HepG2 (cell line): ENCODE data around the gene AKAP1. TPM values are rescaled to one million over a fixed set of nuclear protein-coding genes. Genes with fewer than 3 reads are reported as not detected.

Experiments used
- ATAC-seq: fragments of 200-7000 bp; cut with Tn5 transposase; 3 replicates; pipeline ENCODE4 v1.9.1; 2020; ENCODE audit warnings: mild to moderate bottlenecking, moderate library complexity
- BruUV-seq: library from RNA; stranded (reverse); fragments of 400-500 nt; replicated peaks from 2 replicates; lab custom pipeline; 2021; lab: Mats Ljungman, UMichigan
- CTCF ChIA-PET: fragments of 300-600 bp; formaldehyde crosslinking; extraction: SDS; loops from one replicate; lab custom pipeline; 2021; ENCODE audit warnings: low total read pairs, inconsistent platforms, low intra/inter-chr PET ratio; lab: Yijun Ruan, JAX
- POLR2A ChIA-PET: fragments of 350-600 bp; sonication (Branson Sonifier 250); formaldehyde crosslinking; loops from one replicate; lab custom pipeline; 2020; ENCODE audit warnings: antibody characterized with exemption, inconsistent platforms; lab: Yijun Ruan, JAX
- DNase-seq: peaks from one replicate; pipeline ENCODE4 v3.0.0-alpha.2; 2015; ENCODE audit warnings: low spot score
- FAIRE-seq: peaks from 3 replicates; lab custom pipeline; 2011; peaks lifted over from hg19 to GRCh38; lab: Jason Lieb, UNC
- H2AFZ ChIP-seq: one replicate; pipeline ENCODE4 v1.6.1; 2011; ENCODE audit warnings: low read length, inconsistent platforms
- H3K27ac ChIP-seq: fragments of 300-600 bp; 3 replicates; pipeline ENCODE4 v1.8.0; 2011; ENCODE audit warnings: mixed run types, mild to moderate bottlenecking, mixed read lengths, low read length, inconsistent platforms; ENCODE audit not compliant: insufficient read depth; ENCODE audit errors: extremely low read length
- H3K27me3 ChIP-seq, 2 experiments: fragments of 200-600 bp in 1 of 2; 2 replicates in 1 of 2; 3 replicates in 1 of 2; pipeline versions ENCODE4 v1.6.0 to v1.8.0; 2011; ENCODE audit warnings: low read length in 2 of 2, mild to moderate bottlenecking in 2 of 2, moderate library complexity in 2 of 2, inconsistent platforms in 1 of 2; ENCODE audit not compliant: insufficient read depth in 2 of 2, control insufficient read depth in 1 of 2
- H3K36me3 ChIP-seq, 2 experiments: fragments of 200-600 bp in 1 of 2; replicated peaks in 1 of 2; 2 replicates in 1 of 2; 3 replicates in 1 of 2; pipeline versions ENCODE4 v1.5.1 to v1.8.0; 2011; ENCODE audit warnings: low read length in 2 of 2, inconsistent platforms in 1 of 2; ENCODE audit not compliant: insufficient read depth in 2 of 2, control insufficient read depth in 1 of 2
- H3K4me1 ChIP-seq: 2 replicates; pipeline ENCODE4 v1.5.1; 2012; ENCODE audit warnings: low read length, inconsistent platforms; ENCODE audit not compliant: insufficient read depth
- H3K4me2 ChIP-seq: 2 replicates; pipeline ENCODE4 v1.6.0; 2011; ENCODE audit warnings: low read depth, low read length, inconsistent platforms
- H3K4me3 ChIP-seq, 3 experiments: fragments of 200-600 bp in 1 of 3; sonication (generic), shearing (Covaris generic) in 1 of 3; replicated peaks in 1 of 3; 2 replicates each; pipeline ENCODE4 v1.5.1; 2011 to 2016; ENCODE audit warnings: low read length in 3 of 3, inconsistent platforms in 2 of 3, low read depth in 2 of 3, mild to moderate bottlenecking in 2 of 3, control low read depth in 1 of 3, mixed read lengths in 1 of 3; ENCODE audit not compliant: insufficient read depth in 1 of 3
- H3K79me2 ChIP-seq: one replicate; pipeline ENCODE4 v1.6.1; 2011; ENCODE audit warnings: low read length, inconsistent platforms; ENCODE audit not compliant: insufficient read depth
- H3K9ac ChIP-seq: 2 replicates; pipeline ENCODE4 v1.6.0; 2011; ENCODE audit warnings: mild to moderate bottlenecking, low read depth, low read length, inconsistent platforms; ENCODE audit not compliant: insufficient read depth
- H3K9me3 ChIP-seq: 2 replicates; pipeline ENCODE4 v1.5.1; 2012; ENCODE audit warnings: mild to moderate bottlenecking, low read length
- H4K20me1 ChIP-seq: 2 replicates; pipeline ENCODE4 v1.6.0; 2011; ENCODE audit warnings: inconsistent platforms, mild to moderate bottlenecking, low read length, moderate library complexity; ENCODE audit not compliant: insufficient read depth
- HCFC1 ChIP-seq: fragments of 150-350 bp; IDR thresholded peaks from 2 replicates; pipeline ENCODE4 v1.6.1; 2014; ENCODE audit warnings: low read depth, low read length
- HHEX ChIP-seq: IDR thresholded peaks from 2 replicates; pipeline ENCODE4 v1.6.1; 2016; ENCODE audit warnings: control low read depth
- HMG20B ChIP-seq: conservative IDR thresholded peaks from 2 replicates; pipeline ENCODE4 v1.6.1; 2016; ENCODE audit warnings: missing genetic modification reagents, missing compliant biosample characterization
- KAT7 ChIP-seq: IDR thresholded peaks from 2 replicates; pipeline ENCODE4 v1.6.1; 2018; ENCODE audit warnings: borderline replicate concordance, missing compliant biosample characterization
- KDM3A ChIP-seq: IDR thresholded peaks from 2 replicates; pipeline ENCODE4 v1.6.1; 2018; ENCODE audit warnings: low read depth, missing compliant biosample characterization
- MBNL3 ChIP-seq: fragments of 250-450 bp; sonication (Bioruptor Pico); conservative IDR thresholded peaks from 2 replicates; pipeline ENCODE4 v1.8.0; 2022; ENCODE audit warnings: mild to moderate bottlenecking, inconsistent platforms
- POLR2A ChIP-seq, 2 experiments: IDR thresholded peaks; 2 replicates each; pipeline ENCODE4 v1.6.1; 2011; ENCODE audit warnings: low read depth in 2 of 2, low read length in 2 of 2, mild to moderate bottlenecking in 1 of 2, moderate library complexity in 1 of 2; ENCODE audit not compliant: insufficient read depth in 1 of 2
- ZMAT3 ChIP-seq: sonication (generic); formaldehyde crosslinking; conservative IDR thresholded peaks from 2 replicates; pipeline ENCODE4 v1.7.0; 2021; ENCODE audit warnings: missing genetic modification reagents
- ZNF20 ChIP-seq: sonication (generic); formaldehyde crosslinking; IDR thresholded peaks from 2 replicates; pipeline ENCODE4 v1.4.0; 2020; ENCODE audit warnings: mild to moderate bottlenecking, moderate library complexity, missing genetic modification reagents
- ZNF557 ChIP-seq: sonication (generic); formaldehyde crosslinking; IDR thresholded peaks from 2 replicates; pipeline ENCODE4 v1.4.0; 2020; ENCODE audit warnings: missing genetic modification reagents
- WGBS: methylation state at CpG from one replicate; pipeline ENCODE4 v1.1.6; 2017; ENCODE audit warnings: low lambda C conversion rate; 5-methylcytosine and 5-hydroxymethylcytosine counted together
- in situ Hi-C: cut with HindIII; loops from 2 replicates; pipeline ENCODE4 v1.10.0; 2017; ENCODE audit warnings: low pct_unique_long_range_greater_than_20kb; ENCODE audit not compliant: extremely low pct_ligation_motif_present
- intact Hi-C: fragments of 100-400 bp; cut with micrococcal nuclease; formaldehyde crosslinking; loops from one replicate; pipeline ENCODE4 v1.10.0; 2022; ENCODE audit not compliant: unreplicated experiment
- polyA plus RNA-seq, 8 experiments: library from polyadenylated mRNA; depleted of rRNA in 3 of 8; stranded (reverse) in 7 of 8; unstranded in 1 of 8; fragments of >200 nt; fragmentation: Illumina TruSeq in 4 of 8; extraction: Trizol in 4 of 8; gene quantifications; 2 replicates each; pipeline versions ENCODE4 v1.2.1 to v1.2.3, GENCODE V29; 2011 to 2016; ENCODE audit warnings: low read depth in 4 of 8, missing spikeins in 1 of 8, mixed read lengths in 1 of 8; ENCODE audit not compliant: insufficient read depth in 1 of 8
- total RNA-seq, 5 experiments: library from RNA; depleted of rRNA; stranded (reverse); fragments of >200 nt; fragmentation: Illumina TruSeq; extraction: Trizol; gene quantifications; 2 replicates each; pipeline ENCODE4 v1.2.3, GENCODE V29; 2016; ENCODE audit warnings: low read depth in 1 of 5
- TF ChIP-seq, protein P1 (sequence below): fragments of 450-650 bp; IDR thresholded peaks from 2 replicates; pipeline ENCODE4 v1.6.1; 2017

AKAP1 gene
- total and polyA plus RNA-seq, 2 of the 13 experiments (the other 11 are each of a cell fraction or from before 2014, with no cell fraction given): 101 to 131 TPM

GRCh38 chr17:57078274-57078673 lies 6.8 kb upstream of the AKAP1 start:
- in situ Hi-C loops: no loop called here
- H4K20me1 ChIP-seq: no peaks in the 10 kb centered on the region
- ATAC-seq (no peak), DNase-seq (no peak), FAIRE-seq (no peak)
- H3K4me3 ChIP-seq: no peak overlapping the region
- ChIA-PET CTCF (no interaction called here), POLR2A (no interaction called here)
- no peak overlapping the region for H2AFZ ChIP-seq
- H3K9ac ChIP-seq: no peak overlapping the region
- TF ChIP-seq POLR2A (IDR thresholded peaks at IDR 0.05; ENCODE audit: insufficient read depth in 1 of 2, low read depth in 2 of 2, low read length in 2 of 2): no peak
- no peak for TF ChIP-seq HCFC1
- TF ChIP-seq KAT7 (CRISPR knock-in tag): no peak
- no peak for TF ChIP-seq ZNF557 (CRISPR knock-in tag)
- TF ChIP-seq ZMAT3: no peak
- TF ChIP-seq HHEX (CRISPR knock-in tag): no peak
- TF ChIP-seq, protein P1, sequence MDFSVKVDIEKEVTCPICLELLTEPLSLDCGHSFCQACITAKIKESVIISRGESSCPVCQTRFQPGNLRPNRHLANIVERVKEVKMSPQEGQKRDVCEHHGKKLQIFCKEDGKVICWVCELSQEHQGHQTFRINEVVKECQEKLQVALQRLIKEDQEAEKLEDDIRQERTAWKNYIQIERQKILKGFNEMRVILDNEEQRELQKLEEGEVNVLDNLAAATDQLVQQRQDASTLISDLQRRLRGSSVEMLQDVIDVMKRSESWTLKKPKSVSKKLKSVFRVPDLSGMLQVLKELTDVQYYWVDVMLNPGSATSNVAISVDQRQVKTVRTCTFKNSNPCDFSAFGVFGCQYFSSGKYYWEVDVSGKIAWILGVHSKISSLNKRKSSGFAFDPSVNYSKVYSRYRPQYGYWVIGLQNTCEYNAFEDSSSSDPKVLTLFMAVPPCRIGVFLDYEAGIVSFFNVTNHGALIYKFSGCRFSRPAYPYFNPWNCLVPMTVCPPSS: no peak
- TF ChIP-seq ZNF20: no peak
- no peak for TF ChIP-seq KDM3A (CRISPR knock-in tag)
- TF ChIP-seq HMG20B (CRISPR knock-in tag): no peak
- no peaks in the 10 kb centered on the region for H3K36me3 ChIP-seq
- no peaks in the 10 kb centered on the region for H3K79me2 ChIP-seq
- H3K27me3 ChIP-seq: no peaks in the 10 kb centered on the region
- BruUV-seq: no TSS peak
- peaks cover 19% of the 10 kb centered on the region for H3K4me1 ChIP-seq
- no peak overlapping the region for H3K27ac ChIP-seq
- H3K9me3 ChIP-seq: no peaks in the 10 kb centered on the region
- no peak overlapping the region for H3K4me2 ChIP-seq
- intact Hi-C loops: no loop called here
- 82% methylated on average over 9 of the region's 9 CpGs for WGBS

DNA sequence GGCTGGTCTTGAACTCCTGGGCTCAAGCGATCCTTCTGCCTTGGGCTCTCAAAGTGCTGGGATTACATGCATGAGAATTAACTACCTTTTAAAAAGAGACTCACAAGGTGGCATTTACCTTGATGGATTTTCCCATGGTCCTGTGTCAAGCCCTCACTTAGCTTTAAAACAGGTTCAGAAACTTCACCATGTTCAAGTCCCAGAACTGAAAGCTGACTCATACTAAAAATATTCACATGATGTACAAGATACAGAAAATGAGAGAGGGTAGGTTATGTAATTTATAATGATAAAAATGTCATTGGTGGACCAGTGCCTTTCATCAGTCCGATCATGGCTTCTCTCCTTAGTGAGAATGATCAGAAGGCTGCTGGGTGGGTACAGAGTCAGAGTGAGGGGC lies 4.3 kb upstream of the AKAP1 start:
- H3K9me3 ChIP-seq: no peaks in the 10 kb centered on the region
- ATAC-seq (no peak), FAIRE-seq (no peak), DNase-seq (no peak)
- TF ChIP-seq MBNL3 (CRISPR knock-in tag): no peak
- CTCF ChIA-PET: no interaction called here
- H4K20me1 ChIP-seq: no peaks in the 10 kb centered on the region
- H3K79me2 ChIP-seq: no peaks in the 10 kb centered on the region
- H3K36me3 ChIP-seq: no peaks in the 10 kb centered on the region
- no peak overlapping the region for H3K4me2 ChIP-seq
- intact Hi-C loops: no loop called here
- no peak overlapping the region for H3K27ac ChIP-seq
- no peak overlapping the region for H2AFZ ChIP-seq
- H3K27me3 ChIP-seq: no peaks in the 10 kb centered on the region; a peak in 1 of 5 replicates
- no TSS peak for BruUV-seq
- H3K4me3 ChIP-seq: no peak overlapping the region
- POLR2A ChIA-PET: no interaction called here
- H3K9ac ChIP-seq: no peak overlapping the region
- H3K4me1 ChIP-seq: peaks cover 27% of the 10 kb centered on the region
- 86% methylated on average over 2 of the region's 2 CpGs for WGBS
- in situ Hi-C loops: no loop called here
